A549 (cell line): ENCODE results near the gene RIMBP2.

Experiments used
- ZC3H11A ChIP-seq: fragments of 450-650 bp; IDR thresholded peaks from 2 replicates; pipeline ENCODE4 v1.6.1; 2014; ENCODE audit warnings: antibody characterized with exemption, mild to moderate bottlenecking
- TF ChIP-seq, protein P1 (sequence below): fragments of >200 bp; sonication (Bioruptor Twin); formaldehyde crosslinking; IDR thresholded peaks from 3 replicates; pipeline ENCODE4 v1.5.1; 2016

DNA sequence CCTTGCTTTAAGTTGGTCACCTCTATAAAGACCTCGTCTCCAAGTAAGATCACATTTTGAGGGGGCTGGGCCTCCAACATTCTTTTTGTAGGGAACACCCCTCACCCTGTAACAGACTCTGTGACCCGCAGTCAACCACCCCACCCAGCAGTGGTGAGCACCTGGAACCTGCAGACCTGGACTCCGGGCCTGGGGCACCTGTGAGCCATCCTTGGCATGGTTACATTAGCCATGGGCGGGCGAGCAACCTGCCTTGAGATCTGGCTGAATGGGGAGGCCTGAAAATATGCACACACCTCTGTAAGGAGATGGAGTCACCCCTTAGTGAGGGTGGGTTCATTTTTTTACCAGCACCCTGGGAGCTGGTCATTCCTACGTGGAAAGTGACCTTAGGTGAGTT lies 95.3 kb downstream of the RIMBP2 start:
- TF ChIP-seq, protein P1, sequence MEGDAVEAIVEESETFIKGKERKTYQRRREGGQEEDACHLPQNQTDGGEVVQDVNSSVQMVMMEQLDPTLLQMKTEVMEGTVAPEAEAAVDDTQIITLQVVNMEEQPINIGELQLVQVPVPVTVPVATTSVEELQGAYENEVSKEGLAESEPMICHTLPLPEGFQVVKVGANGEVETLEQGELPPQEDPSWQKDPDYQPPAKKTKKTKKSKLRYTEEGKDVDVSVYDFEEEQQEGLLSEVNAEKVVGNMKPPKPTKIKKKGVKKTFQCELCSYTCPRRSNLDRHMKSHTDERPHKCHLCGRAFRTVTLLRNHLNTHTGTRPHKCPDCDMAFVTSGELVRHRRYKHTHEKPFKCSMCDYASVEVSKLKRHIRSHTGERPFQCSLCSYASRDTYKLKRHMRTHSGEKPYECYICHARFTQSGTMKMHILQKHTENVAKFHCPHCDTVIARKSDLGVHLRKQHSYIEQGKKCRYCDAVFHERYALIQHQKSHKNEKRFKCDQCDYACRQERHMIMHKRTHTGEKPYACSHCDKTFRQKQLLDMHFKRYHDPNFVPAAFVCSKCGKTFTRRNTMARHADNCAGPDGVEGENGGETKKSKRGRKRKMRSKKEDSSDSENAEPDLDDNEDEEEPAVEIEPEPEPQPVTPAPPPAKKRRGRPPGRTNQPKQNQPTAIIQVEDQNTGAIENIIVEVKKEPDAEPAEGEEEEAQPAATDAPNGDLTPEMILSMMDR, result no peak
- TF ChIP-seq ZC3H11A, result no peak
